NCI-H748 treated with DMSO at 0.1 percent for 48 hours (cell line): ENCODE data around the gene MEGF6.
"Not testable (repeated sequence)": the region's sequence is repeated elsewhere in the genome, so short reads cannot be mapped to it uniquely, and the experiment has no call there.

ENCODE experiments used
- DNase-seq: peaks from one replicate; lab custom pipeline; 2025; lab: John Stamatoyannopoulos, UW

Gene MEGF6

DNA sequence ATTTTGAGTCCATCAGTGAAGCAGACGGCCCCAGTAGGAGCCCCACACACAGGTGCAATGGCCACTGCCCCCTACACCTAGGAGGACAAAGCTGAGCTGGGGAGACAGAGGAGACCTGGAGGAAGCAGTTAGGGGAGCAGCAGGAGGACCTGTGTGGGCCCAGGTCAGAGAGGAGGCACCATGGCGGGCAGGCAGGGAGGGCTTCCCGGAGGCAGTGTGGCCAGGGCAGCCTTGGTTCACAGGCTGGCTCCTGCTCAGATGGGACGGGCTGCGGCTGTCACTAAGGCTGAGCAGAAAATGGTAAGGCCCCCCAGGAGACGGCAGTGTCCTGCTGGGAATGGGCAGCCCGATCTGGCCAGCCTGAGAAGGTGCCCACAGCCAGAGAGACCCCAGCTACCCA lies 15.4 kb downstream of the MEGF6 start:
- DNase-seq: no peak

DNA sequence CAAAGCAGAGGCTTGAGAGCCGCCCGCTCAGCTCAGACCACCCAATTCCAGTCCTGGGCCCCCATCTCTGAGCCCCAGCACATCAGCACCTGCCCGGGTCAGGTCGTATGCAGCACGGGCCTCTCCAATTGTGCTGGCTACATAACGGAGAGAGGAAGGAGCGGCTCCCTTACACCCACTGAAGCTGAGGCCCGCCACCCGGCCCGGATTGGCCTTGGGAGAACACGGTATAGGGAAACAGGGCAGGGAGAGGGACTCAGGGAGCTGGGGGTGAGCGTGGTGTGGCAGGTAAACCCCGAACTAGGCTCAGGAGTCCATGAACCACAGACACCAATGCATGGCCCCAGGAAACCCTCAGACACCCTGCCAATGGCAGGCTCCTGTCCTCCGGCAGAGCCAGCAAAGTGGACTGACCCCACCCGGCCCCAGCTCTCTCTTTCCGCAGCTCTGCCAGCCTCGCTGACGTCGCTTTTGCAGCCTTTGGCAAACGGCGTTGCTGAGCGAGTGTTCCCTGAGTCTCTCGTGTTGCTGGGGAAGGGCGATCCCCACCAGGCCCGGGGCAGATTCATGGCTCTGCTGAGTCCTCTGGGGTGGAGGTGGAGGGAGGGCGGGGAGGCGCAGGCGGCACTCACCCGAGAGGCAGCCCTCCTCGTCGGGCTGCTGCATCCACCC lies 16.5 kb downstream of the MEGF6 start:
- DNase-seq: no peak

DNA sequence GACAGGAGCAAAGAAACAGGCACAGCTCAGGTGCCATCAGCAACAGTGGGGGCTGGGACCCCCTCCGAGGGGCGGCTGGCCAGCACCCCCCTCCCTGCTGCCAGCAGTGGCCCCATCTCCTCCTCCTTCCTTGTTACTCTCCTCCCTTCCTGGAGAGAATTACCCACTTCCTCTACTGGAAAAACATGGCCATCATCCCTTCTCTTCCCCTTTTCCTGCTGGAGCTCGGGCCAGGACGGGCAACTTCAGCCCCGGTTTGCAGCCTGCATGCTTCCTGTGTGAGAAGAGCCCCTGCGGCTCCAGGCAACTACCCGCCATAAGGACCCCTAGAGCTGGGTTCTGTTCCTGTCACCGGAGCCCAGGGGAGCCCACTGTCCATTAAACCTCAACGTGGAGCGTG lies 17.6 kb downstream of the MEGF6 start:
- no peak for DNase-seq

DNA sequence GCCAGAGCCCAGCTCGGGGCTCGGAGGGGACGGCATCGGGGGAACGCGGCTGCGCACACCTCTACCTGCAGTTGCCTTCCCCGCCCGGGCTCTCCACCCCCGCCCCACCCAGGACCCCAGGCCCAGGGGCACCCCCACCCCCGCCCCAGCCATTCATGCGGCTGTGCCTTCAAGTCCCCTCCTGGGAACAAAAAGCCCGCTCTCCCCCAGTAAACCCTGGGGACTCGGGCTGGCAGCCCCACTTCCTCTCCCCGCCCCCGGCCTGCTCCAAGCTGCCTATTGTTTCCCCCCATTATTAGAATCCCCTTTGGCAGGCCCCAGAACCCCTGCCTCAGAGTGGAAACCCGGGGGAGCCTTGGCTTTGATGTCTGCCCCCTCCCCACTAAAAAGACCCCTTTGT lies 18.0 kb downstream of the MEGF6 start:
- no peak for DNase-seq

DNA sequence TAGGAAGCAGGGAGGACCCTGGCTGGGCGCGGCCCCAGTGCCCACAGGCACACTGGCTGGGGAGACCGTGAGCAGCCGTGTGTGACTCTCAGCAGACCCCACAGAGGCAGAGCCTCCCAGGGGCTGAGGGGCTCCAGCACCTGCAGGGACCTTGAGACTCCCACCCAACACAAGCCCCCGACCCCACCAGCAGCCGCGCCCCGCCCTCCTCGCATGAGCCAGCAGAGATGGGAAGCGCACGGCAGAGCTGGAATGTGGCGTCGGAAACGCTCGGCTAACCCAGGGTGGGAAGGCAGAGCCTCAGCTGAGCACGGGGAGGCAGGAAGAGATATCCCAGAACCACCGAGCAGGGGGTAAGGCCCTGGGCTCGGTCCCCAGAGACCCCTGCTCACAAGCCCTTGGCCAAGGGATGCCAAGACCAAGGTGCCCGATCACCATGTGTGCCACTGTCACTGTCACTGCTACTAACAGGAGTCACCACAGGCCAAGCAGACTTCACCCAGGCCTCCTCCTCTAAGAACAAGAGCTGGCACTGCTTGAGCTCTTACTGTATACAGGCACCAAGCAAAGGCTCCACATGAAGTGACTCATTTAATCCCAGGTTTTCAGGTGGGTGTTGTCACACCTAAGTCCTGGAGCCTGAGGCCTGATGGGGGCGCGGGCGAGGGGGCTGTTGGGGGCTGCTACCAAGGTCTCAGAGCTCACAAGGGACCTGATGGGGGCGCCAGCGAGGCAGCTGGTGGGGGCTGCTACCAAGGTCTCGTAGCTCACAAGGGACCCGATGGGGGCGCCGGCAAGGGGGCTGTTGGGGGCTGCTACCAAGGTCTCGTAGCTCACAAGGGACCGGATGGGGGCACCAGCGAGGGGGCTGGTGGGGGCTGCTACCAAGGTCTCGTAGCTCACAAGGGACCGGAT lies 20.1 kb downstream of the MEGF6 start:
- no peak for DNase-seq

GRCh38 chr1:3590139-3590763 lies 21.1 kb downstream of the MEGF6 start:
- DNase-seq: no peak

GRCh38 chr1:3588395-3588794 lies 22.9 kb downstream of the MEGF6 start:
- DNase-seq: no peak

- DNase-seq: no peak
Measured at GRCh38 chr1:3586986-3587759, 24.1 kb downstream of the MEGF6 start.

DNA sequence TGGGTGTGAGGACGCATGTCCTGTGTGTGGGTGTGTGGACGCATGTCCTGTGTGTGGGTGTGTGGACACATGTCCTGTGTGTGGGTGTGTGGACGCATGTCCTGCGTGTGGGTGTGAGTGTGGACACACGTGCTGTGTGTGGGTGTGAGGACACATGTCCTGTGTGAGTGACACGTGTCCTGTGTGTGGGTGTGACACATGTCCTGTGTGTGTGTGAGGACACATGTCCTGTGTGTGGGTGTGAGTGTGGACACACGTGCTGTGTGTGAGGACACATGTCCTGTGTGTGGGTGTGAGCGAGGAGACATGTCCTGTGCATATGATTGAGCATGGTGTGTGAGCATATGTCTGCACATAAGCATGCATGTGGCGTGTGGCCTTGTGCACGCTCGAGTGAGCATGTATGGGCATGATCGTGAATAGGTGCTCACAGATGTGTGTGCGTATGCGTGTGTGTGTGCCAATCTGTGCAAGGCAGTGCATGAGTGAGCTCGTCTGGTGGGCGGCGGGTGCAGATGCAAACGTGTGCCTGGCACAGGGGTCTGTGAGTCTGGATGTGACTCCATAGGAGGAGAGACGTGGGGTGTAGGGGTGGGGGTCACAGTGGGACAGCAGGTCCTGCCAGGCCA lies 25.3 kb downstream of the MEGF6 start:
- DNase-seq: no peak

DNA sequence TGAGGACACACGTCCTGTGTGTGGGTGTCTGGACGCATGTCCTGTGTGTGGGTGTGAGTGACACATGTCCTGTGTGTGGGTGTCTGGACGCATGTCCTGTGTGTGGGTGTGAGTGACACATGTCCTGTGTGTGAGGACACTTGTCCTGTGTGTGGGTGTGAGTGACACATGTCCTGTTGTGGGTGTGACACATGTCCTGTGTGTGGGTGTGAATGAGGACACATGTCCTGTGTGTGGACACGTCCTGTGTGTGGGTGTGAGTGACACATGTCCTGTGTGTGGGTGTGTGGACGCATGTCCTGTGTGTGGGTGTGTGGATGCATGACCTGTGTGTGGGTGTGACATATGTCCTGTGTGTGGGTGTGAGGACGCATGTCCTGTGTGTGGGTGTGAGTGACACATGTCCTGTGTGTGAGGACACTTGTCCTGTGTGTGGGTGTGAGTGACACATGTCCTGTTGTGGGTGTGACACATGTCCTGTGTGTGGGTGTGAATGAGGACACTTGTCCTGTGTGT lies 25.9 kb downstream of the MEGF6 start:
- DNase-seq: not testable (repeated sequence)

DNA sequence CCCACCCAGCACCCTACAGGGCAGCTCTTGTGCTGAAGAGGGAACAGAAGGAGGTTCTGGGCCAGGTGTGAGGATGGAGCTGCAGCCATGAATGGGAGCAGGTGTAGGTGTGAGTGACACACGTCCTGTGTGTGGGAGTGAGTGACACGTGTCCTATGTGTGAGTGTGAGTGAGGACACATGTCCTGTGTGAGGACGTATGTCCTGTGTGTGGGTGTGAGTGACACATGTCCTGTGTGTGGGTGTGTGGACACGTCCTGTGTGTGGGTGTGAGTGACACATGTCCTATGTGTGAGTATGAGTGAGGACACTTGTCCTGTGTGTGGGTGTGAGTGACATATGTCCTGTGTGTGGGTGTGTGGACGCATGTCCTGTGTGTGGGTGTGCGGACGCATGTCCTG lies 26.4 kb downstream of the MEGF6 start:
- no peak for DNase-seq

GRCh38 chr1:3583751-3584150 lies 27.6 kb downstream of the MEGF6 start:
- DNase-seq: not testable (repeated sequence)

DNA sequence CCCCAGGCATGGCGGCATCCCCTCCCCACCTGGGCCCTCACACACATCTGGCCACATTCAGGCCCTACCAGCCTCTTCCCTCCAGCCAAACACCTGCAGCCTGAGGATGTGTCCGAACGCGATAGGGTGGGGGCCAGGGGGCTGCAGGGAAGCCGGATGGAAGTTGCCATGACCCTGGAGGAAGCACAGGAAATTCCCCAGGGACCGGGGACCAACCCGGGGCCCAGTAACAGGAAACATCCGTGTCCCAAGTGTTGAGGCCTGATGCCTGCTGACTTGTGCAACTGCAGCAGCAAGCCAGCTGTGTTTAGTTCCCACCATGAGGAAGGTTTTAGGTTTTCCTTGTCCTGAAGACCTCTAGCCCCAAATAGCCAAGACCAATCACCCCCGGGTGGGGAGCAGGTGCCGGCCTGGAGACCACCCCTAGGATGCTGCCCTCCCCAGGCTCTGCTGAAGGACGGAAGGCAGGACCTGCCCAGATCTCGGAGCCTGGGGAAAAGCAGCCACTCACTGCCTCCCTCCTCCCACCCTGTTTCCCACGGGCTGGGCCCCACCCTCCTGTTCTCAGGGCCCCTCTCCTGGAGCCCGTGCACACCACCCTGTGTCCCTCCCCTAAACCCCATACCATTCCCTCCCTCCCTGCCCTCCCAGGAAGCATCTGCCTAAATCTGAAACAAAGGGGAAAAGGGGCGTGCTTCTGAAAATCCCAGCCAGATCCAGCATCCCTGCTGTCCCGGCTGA lies 29.8 kb downstream of the MEGF6 start:
- no peak for DNase-seq

DNA sequence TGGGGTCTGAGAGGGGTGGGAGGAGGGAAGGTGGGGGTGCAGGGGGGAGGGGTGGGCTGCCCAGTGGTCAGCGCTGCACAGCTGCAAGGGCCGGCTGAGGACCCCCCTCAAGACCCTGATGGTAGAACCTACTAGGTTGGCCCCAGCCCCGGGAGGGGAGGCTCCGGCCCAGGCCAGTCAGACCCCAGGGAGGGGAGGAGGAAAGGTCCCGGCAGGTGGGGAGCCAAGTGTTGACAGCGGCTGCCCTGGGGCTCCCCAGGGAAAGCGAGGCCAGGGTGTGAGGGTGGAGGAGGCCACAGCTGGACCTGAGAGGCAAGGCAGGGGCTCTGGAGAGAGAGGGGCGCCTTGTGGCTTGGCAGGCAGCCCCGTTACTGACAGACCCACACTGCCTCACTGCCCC lies 31.1 kb downstream of the MEGF6 start:
- no peak for DNase-seq

DNA sequence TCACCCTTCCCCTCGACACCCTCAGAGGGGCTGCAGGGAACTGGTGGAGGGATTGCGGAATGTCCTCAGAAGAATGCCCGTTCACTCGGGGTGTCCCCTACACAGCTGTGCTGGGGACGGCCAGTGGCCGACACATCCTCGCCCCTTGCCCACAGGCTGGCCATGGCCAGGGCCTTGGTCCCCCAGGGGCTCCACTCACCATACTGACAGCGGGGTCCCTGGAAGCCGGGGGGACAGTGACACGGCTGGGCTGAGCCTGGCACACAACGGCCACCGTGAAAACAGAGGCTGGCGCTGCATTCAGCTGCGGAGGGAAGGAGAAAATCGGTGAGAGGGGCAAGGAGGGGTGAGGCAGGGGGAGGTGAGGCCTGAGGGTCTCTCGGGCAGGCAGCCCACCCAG lies 31.7 kb downstream of the MEGF6 start:
- DNase-seq: no peak

GRCh38 chr1:3578906-3579305 lies 32.4 kb downstream of the MEGF6 start:
- DNase-seq: no peak

DNA sequence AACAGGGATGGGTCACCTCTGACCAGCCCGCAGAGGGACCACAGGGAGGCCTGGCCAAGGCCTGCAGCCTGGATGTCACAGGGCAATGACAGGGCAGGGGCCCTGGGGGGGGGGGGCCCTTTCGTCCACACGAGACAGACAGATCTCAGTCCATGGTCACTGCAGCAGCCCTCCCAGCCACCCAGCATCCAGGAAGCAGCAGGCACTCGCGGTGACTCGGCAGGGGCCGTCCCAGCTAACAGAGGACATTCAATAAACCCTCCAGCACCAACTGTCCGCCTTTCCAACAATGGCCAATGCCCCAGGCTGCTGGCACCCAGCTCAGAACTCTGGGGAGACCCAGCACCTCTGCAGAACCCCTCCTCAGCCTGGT lies 32.9 kb downstream of the MEGF6 start:
- no peak for DNase-seq

DNA sequence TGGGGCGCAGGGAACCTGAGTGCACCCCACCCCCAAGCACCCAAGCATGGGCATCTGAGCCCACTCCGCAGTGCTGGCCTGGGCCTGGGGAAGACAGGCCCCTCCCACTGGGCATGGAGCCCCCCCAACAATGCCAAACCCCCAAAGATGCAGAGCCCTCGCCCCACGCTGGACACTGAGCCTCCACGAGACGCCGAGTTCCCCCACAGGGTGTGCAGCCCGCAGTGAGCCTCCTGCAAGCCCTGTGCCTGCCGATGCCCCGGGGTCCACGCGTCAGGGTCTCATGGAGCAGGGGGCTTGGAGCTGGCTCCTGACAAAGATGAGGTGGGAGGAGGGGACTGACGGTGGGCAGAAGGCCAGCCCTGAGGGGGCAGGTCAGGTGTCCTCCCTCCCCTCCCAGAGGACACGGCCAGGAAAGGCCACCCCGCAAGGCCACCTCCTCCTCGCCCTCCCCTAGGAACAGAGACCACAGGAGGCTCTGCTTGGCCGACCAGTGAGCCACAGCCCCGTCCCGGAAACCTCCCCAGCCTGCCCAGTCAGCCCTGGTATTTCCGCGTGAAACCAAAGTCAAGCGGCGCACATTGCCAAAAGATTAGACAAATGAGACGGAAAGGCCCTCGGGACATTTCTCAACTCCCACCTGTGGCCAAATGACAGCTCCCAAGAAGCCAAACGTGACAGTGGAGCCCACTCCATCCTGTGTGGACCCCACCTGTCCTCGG lies 33.4 kb downstream of the MEGF6 start:
- DNase-seq: no peak

GRCh38 chr1:3577300-3577699 lies 34.0 kb downstream of the MEGF6 start:
- DNase-seq: no peak

DNA sequence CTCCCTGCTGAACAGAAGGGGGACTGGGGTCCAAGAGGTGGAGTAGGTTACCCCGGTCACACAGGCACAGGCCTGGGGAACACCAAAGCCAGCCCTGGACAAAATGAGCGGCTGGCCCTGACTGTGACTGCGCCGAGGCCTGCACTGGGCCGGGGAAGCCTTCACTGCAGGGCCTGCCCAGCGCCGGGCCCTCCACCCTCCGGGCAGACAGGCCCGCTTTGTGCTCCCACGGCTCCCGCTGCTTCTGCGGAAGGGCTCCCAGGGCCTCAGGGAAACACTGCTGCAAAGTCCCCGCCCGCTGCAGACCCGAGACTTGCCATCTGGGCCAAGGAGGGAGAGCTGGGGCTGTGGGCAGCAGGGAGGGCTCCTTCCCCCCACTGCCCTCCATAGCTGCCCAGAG lies 35.3 kb downstream of the MEGF6 start:
- no peak for DNase-seq
